ENCODE results near the gene MARVELD2.
"Not testable (repeated sequence)": the region's sequence is repeated elsewhere in the genome, so short reads cannot be mapped to it uniquely, and the experiment has no call there.

GRCh38 chr5:69370335-69370734 lies 44.6 kb upstream of the MARVELD2 start:
- TF ChIP-seq CTCF (conservative IDR thresholded peaks at IDR 0.05 in 1 of 2, IDR thresholded peaks at IDR 0.05 in 1 of 2; ENCODE audit: extremely low read depth in 1 of 2, insufficient read depth in 1 of 2, low read depth in 1 of 2, low read length in 2 of 2); EZH2 (IDR thresholded peaks at IDR 0.05; ENCODE audit: borderline replicate concordance, low read length): not testable (repeated sequence)

Measured in mammary epithelial cell (primary cell).